ENCODE data around the gene ADH5. TPM values are rescaled to one million over a fixed set of nuclear protein-coding genes. Genes with fewer than 3 reads are reported as not detected.
A peak's percentile ranks its signal among the peaks of the same experiment; 100 is the strongest.
"Not testable (repeated sequence)": the region's sequence is repeated elsewhere in the genome, so short reads cannot be mapped to it uniquely, and the experiment has no call there.

The ADH5 gene
- total and polyA plus RNA-seq, 2 of the 8 experiments (the other 6 are each of a cell fraction or from before 2014, with no cell fraction given): 223 to 327 TPM

DNA sequence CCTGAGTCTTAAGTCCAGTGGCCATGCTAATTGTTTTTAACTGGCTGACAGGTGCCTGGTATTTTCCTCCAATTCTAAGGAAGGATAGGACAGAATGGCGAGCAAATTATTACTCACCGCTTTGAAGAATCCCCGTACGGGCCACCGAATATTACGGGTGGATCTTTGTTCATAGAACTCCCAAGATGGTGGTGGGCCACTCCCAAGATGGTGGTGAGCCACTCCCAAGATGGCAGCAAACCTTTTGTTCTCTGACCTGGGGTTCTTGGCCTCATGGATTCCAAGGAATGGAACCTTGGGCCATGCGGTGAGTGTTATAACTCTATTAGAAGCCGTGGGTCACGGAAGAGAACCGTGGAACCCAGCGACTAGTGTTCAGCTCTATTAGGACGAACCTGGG lies 20.7 kb upstream of the ADH5 start:
- H2BK20ac ChIP-seq (ENCODE audit: low read length); H3K4me1 ChIP-seq (replicated peaks in 1 of 4; ENCODE audit: control insufficient read depth in 3 of 4, insufficient read depth in 4 of 4, low read length in 3 of 4); H4K5ac ChIP-seq (ENCODE audit: insufficient read length, low read depth, low read length); H2BK12ac ChIP-seq (ENCODE audit: low read depth, low read length); H3K27ac ChIP-seq (ENCODE audit: low read depth, low read length); H3K56ac ChIP-seq (replicated peaks; ENCODE audit: insufficient read length, low read depth, low read length); H2AK5ac ChIP-seq (ENCODE audit: low read depth, low read length); H3K4me2 ChIP-seq (ENCODE audit: insufficient read depth in 1 of 2, low read depth in 2 of 2, low read length in 2 of 2); DNase-seq (ENCODE audit: low read depth in 1 of 2, low spot score in 2 of 2); H3K79me1 ChIP-seq (ENCODE audit: low read depth, low read length); H3K9ac ChIP-seq (replicated peaks in 1 of 4; ENCODE audit: extremely low read depth in 1 of 4, low read depth in 3 of 4, low read length in 3 of 4); H4K91ac ChIP-seq (replicated peaks; ENCODE audit: insufficient read length, low read length); H3K18ac ChIP-seq (ENCODE audit: extremely low read depth, low read length); H3K23ac ChIP-seq (ENCODE audit: insufficient read length); H3K27me3 ChIP-seq (replicated peaks in 1 of 4; ENCODE audit: control insufficient read depth in 3 of 4, extremely low read depth in 1 of 4, insufficient read depth in 3 of 4, low read length in 3 of 4); H4K20me1 ChIP-seq (replicated peaks in 1 of 2; ENCODE audit: control insufficient read depth in 1 of 2, insufficient read depth in 2 of 2, low read length in 2 of 2); H3K36me3 ChIP-seq (ENCODE audit: control insufficient read depth in 2 of 4, insufficient read depth in 4 of 4, low read length in 3 of 4); H3K4ac ChIP-seq (replicated peaks; ENCODE audit: insufficient read length, low read depth, low read length); H2BK5ac ChIP-seq (ENCODE audit: low read depth, low read length); H2AFZ ChIP-seq (ENCODE audit: low read length); H3K9me3 ChIP-seq (ENCODE audit: insufficient read depth in 2 of 2, low read depth in 1 of 2, low read length in 1 of 2); H2BK120ac ChIP-seq (replicated peaks; ENCODE audit: low read depth, low read length); POLR2A ChIA-PET (ENCODE audit: partially characterized antibody); H3K23me2 ChIP-seq (ENCODE audit: low read depth, low read length); H2BK15ac ChIP-seq (ENCODE audit: low read length); H3K14ac ChIP-seq (ENCODE audit: insufficient read length); H3K4me3 ChIP-seq (ENCODE audit: extremely low read depth in 1 of 4, insufficient read depth in 2 of 4, low read depth in 3 of 4, low read length in 4 of 4); FAIRE-seq; H4K8ac ChIP-seq (ENCODE audit: extremely low read depth, insufficient read depth, low read length); H3K79me2 ChIP-seq (ENCODE audit: control insufficient read depth in 1 of 2, insufficient read depth in 2 of 2, low read length in 2 of 2): not testable (repeated sequence)
- 91% methylated on average over 12 of the region's 12 CpGs; no CpG with 5 or more reads in 1 of the 2 experiments for WGBS, 2 experiments (ENCODE audit: extremely low coverage in 1 of 2, insufficient coverage in 1 of 2, insufficient read length in 1 of 2, insufficient replicate concordance in 2 of 2, low coverage in 1 of 2, low lambda C conversion rate in 2 of 2, missing lambda C conversion rate in 1 of 2)
- 0 out of 2 replicates have a peak, but pooled peaks have one; percentile 39 for TF ChIP-seq YY1 (IDR thresholded peaks at IDR 0.05; ENCODE audit: low read depth, low read length)
- CTCF ChIA-PET (ENCODE audit: partially characterized antibody): interaction anchor here (0.9 kb wide), 1 partner anchor 354 kb away, joined by 3 read pairs; no protein-coding TSS in a partner anchor
